H9 (cell line): ENCODE results near the gene MYO15B. TPM values are rescaled to one million over a fixed set of nuclear protein-coding genes. Genes with fewer than 3 reads are reported as not detected.

ENCODE experiments used
- DNase-seq: peaks from one replicate; pipeline ENCODE4 v3.0.0-alpha.2; 2017
- H2AFZ ChIP-seq: one replicate; pipeline ENCODE4 v1.6.1; 2013; ENCODE audit warnings: mild to moderate bottlenecking, low read length, control low read depth, moderate library complexity
- H2AK5ac ChIP-seq: 2 replicates; pipeline ENCODE4 v1.6.1; 2013; ENCODE audit warnings: low read length, control low read depth, mixed read lengths; ENCODE audit not compliant: insufficient read length
- H2BK120ac ChIP-seq: one replicate; pipeline ENCODE4 v1.6.1; 2013; ENCODE audit warnings: low read depth, mild to moderate bottlenecking, low read length, control low read depth, inconsistent platforms; ENCODE audit not compliant: poor library complexity, severe bottlenecking
- H2BK12ac ChIP-seq: 2 replicates; pipeline ENCODE4 v1.6.1; 2013; ENCODE audit warnings: low read length, control low read depth, mixed read lengths, low read depth; ENCODE audit not compliant: insufficient read length
- H2BK15ac ChIP-seq: 2 replicates; pipeline ENCODE4 v1.6.1; 2013; ENCODE audit warnings: low read depth, low read length, control low read depth
- H2BK20ac ChIP-seq: one replicate; pipeline ENCODE4 v1.6.1; 2013; ENCODE audit warnings: low read depth, mild to moderate bottlenecking, low read length, control low read depth, inconsistent platforms; ENCODE audit not compliant: poor library complexity, severe bottlenecking
- H2BK5ac ChIP-seq: 2 replicates; pipeline ENCODE4 v1.6.1; 2013; ENCODE audit warnings: low read length, control low read depth, mixed read lengths; ENCODE audit not compliant: insufficient read length
- H3K14ac ChIP-seq: 2 replicates; pipeline ENCODE4 v1.6.1; 2013; ENCODE audit warnings: low read length, control low read depth; ENCODE audit not compliant: insufficient read depth
- H3K18ac ChIP-seq: 2 replicates; pipeline ENCODE4 v1.6.1; 2013; ENCODE audit warnings: low read depth, mild to moderate bottlenecking, mixed read lengths, low read length, control low read depth; ENCODE audit not compliant: insufficient read length
- H3K23ac ChIP-seq: 2 replicates; pipeline ENCODE4 v1.6.1; 2013; ENCODE audit warnings: low read length, control low read depth, mixed read lengths, low read depth; ENCODE audit not compliant: insufficient read length
- H3K23me2 ChIP-seq: 2 replicates; pipeline ENCODE4 v1.6.1; 2013; ENCODE audit warnings: low read depth, mild to moderate bottlenecking, mixed read lengths, low read length, control low read depth; ENCODE audit not compliant: insufficient read length, poor library complexity, severe bottlenecking
- H3K27ac ChIP-seq: 2 replicates; pipeline ENCODE4 v1.5.1; 2013; ENCODE audit warnings: low read length, control low read depth, mixed read lengths, low read depth; ENCODE audit not compliant: insufficient read length
- H3K27me3 ChIP-seq: 2 replicates; pipeline ENCODE4 v1.6.1; 2013; ENCODE audit warnings: low read length, control low read depth, inconsistent platforms; ENCODE audit not compliant: insufficient read depth
- H3K4ac ChIP-seq: 2 replicates; pipeline ENCODE4 v1.6.1; 2013; ENCODE audit warnings: low read depth, mild to moderate bottlenecking, control low read depth, inconsistent platforms, low read length, moderate library complexity
- H3K4me1 ChIP-seq: 2 replicates; pipeline ENCODE4 v1.6.1; 2013; ENCODE audit warnings: low read length, control low read depth, inconsistent platforms; ENCODE audit not compliant: insufficient read depth
- H3K4me2 ChIP-seq: 2 replicates; pipeline ENCODE4 v1.6.1; 2013; ENCODE audit warnings: low read length, control low read depth, mixed read lengths; ENCODE audit not compliant: insufficient read length, insufficient read depth
- H3K56ac ChIP-seq: 2 replicates; pipeline ENCODE4 v1.6.1; 2013; ENCODE audit warnings: low read depth, mild to moderate bottlenecking, mixed read lengths, low read length, control low read depth; ENCODE audit not compliant: insufficient read length
- H3K79me1 ChIP-seq: 2 replicates; pipeline ENCODE4 v1.6.1; 2013; ENCODE audit warnings: low read depth, mild to moderate bottlenecking, moderate library complexity, low read length, control low read depth, inconsistent platforms; ENCODE audit not compliant: insufficient read depth, poor library complexity, severe bottlenecking
- H3K79me2 ChIP-seq: 2 replicates; pipeline ENCODE4 v1.6.1; 2013; ENCODE audit warnings: low read length, control low read depth, inconsistent platforms; ENCODE audit not compliant: insufficient read depth
- H3K9ac ChIP-seq: 2 replicates; pipeline ENCODE4 v1.6.1; 2013; ENCODE audit warnings: low read length, control low read depth, mixed read lengths; ENCODE audit not compliant: insufficient read length; ENCODE audit errors: extremely low read depth
- H3K9me3 ChIP-seq: one replicate; pipeline ENCODE4 v1.6.1; 2013; ENCODE audit warnings: low read depth, low read length, inconsistent platforms; ENCODE audit not compliant: control insufficient read depth
- H3T11ph ChIP-seq: one replicate; pipeline ENCODE4 v1.6.1; 2013; ENCODE audit warnings: mild to moderate bottlenecking, low read length, control low read depth, inconsistent platforms
- H4K20me1 ChIP-seq: one replicate; pipeline ENCODE4 v1.6.1; 2013; ENCODE audit not compliant: control insufficient read depth, insufficient read length, insufficient read depth
- H4K5ac ChIP-seq: 2 replicates; pipeline ENCODE4 v1.6.1; 2013; ENCODE audit warnings: low read depth, mild to moderate bottlenecking, mixed read lengths, low read length, control low read depth; ENCODE audit not compliant: insufficient read length
- H4K8ac ChIP-seq: replicated peaks from 2 replicates; pipeline ENCODE4 v1.6.1; 2013; ENCODE audit warnings: low read length, control low read depth, mixed read lengths, low read depth; ENCODE audit not compliant: insufficient read length
- H4K91ac ChIP-seq: 2 replicates; pipeline ENCODE4 v1.6.1; 2013; ENCODE audit warnings: low read depth, mild to moderate bottlenecking, moderate library complexity, mixed read lengths, low read length, control low read depth; ENCODE audit not compliant: insufficient read length
- H3K27ac Mint-ChIP-seq, 3 experiments: 2 replicates in 2 of 3; 3 replicates in 1 of 3; pipeline ENCODE4 v1.8.0; 2020 to 2021; ENCODE audit warnings: mixed read lengths in 3 of 3, mild to moderate bottlenecking in 1 of 3, moderate library complexity in 1 of 3
- H3K27me3 Mint-ChIP-seq: 2 replicates; pipeline ENCODE4 v1.8.0; 2021; ENCODE audit warnings: low read depth, mild to moderate bottlenecking, moderate library complexity, mixed read lengths
- H3K36me3 Mint-ChIP-seq, 3 experiments: 2 replicates in 2 of 3; 3 replicates in 1 of 3; pipeline ENCODE4 v1.8.0; 2020 to 2021; ENCODE audit warnings: low read depth in 3 of 3, mixed read lengths in 3 of 3; ENCODE audit not compliant: insufficient read depth in 1 of 3
- H3K4me1 Mint-ChIP-seq, 2 experiments: 2 replicates each; pipeline ENCODE4 v1.8.0; 2020; ENCODE audit warnings: mixed read lengths in 2 of 2
- H3K4me3 Mint-ChIP-seq, 2 experiments: 2 replicates in 1 of 2; 3 replicates in 1 of 2; pipeline ENCODE4 v1.8.0; 2020 to 2021; ENCODE audit warnings: mild to moderate bottlenecking in 2 of 2, mixed read lengths in 2 of 2, moderate library complexity in 1 of 2
- H3K9me3 Mint-ChIP-seq, 2 experiments: 2 replicates in 1 of 2; 3 replicates in 1 of 2; pipeline ENCODE4 v1.8.0; 2020; ENCODE audit warnings: mild to moderate bottlenecking in 2 of 2, mixed read lengths in 2 of 2, moderate library complexity in 1 of 2
- WGBS: extraction: QIAGEN DNeasy Blood & Tissue Kit; methylation state at CpG from one replicate; pipeline ENCODE4 v1.1.7; 2013; ENCODE audit warnings: missing lambda C conversion rate, low lambda C conversion rate, mixed read lengths; ENCODE audit not compliant: insufficient read length; ENCODE audit errors: extremely low coverage; 5-methylcytosine and 5-hydroxymethylcytosine counted together
- total RNA-seq: library from RNA; stranded (reverse); gene quantifications from 2 replicates; pipeline ENCODE4 v1.2.1, GENCODE V29; 2021
- TF ChIP-seq, protein P1 (sequence below): fragments of 200-600 bp; sonication (generic); conservative IDR thresholded peaks from 3 replicates; pipeline ENCODE4 v1.8.0; 2021; ENCODE audit warnings: antibody characterized with exemption, mild to moderate bottlenecking

The MYO15B gene
- total RNA-seq, 1 experiment from 2014 or later = 41.9 TPM

DNA sequence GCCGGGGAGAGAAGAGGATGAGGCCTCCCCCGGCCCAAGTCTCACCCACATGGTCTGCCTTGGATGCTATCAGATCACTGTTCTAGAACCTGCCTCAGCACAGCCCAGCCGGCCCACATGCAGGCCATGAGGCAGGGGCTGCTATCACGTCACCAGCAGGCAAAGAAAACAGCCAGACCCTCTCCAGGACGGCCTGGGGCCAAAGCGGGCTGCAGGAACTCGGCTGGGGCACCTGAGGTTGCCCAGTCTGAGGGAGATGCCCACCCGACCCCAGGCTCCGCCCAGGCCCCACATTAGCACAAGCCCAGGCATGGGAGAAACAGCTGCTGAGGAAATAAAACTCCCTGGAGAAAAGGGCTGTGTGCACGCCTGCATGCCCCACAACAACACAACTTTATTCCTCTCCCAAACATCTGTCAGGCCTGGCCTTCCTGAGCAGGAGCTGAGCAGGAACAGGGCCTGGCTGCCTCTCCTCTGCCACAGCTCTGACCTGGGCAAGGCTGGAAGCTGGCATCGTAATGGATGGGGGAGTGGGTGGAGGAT lies 39.0 kb downstream of the MYO15B start:
- no peak overlapping the region for H3K27ac ChIP-seq
- H3K79me1 ChIP-seq = no peaks in the 10 kb centered on the region
- H3K9me3 Mint-ChIP-seq = no peaks in the 10 kb centered on the region

More for the DNA sequence above, 39.0 kb downstream of the MYO15B start:
- TF ChIP-seq, protein P1, sequence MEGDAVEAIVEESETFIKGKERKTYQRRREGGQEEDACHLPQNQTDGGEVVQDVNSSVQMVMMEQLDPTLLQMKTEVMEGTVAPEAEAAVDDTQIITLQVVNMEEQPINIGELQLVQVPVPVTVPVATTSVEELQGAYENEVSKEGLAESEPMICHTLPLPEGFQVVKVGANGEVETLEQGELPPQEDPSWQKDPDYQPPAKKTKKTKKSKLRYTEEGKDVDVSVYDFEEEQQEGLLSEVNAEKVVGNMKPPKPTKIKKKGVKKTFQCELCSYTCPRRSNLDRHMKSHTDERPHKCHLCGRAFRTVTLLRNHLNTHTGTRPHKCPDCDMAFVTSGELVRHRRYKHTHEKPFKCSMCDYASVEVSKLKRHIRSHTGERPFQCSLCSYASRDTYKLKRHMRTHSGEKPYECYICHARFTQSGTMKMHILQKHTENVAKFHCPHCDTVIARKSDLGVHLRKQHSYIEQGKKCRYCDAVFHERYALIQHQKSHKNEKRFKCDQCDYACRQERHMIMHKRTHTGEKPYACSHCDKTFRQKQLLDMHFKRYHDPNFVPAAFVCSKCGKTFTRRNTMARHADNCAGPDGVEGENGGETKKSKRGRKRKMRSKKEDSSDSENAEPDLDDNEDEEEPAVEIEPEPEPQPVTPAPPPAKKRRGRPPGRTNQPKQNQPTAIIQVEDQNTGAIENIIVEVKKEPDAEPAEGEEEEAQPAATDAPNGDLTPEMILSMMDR = no peak
- no peak overlapping the region for H3K56ac ChIP-seq
- H2AK5ac ChIP-seq = no peak overlapping the region
- H3K4me1 ChIP-seq = no peaks in the 10 kb centered on the region
- no peaks in the 10 kb centered on the region for H3K9me3 ChIP-seq
- H3K23ac ChIP-seq = no peak overlapping the region
- no peak overlapping the region for H2BK20ac ChIP-seq
- no peak overlapping the region for H4K8ac ChIP-seq
- no peak overlapping the region for H2BK15ac ChIP-seq
- no peak overlapping the region for H3T11ph ChIP-seq
- Mint-ChIP-seq H3K4me1 (no peaks in the 10 kb centered on the region), H3K36me3 (peaks cover 0 to 15% (median 2%) of the 10 kb centered on the region in 3 experiments; a peak in 4 of 7 replicates), H3K27ac (no peak overlapping the region), H3K27me3 (peaks cover 8% of the 10 kb centered on the region), H3K4me3 (no peak overlapping the region)
- H3K18ac ChIP-seq = no peak overlapping the region
- no peak overlapping the region for H4K5ac ChIP-seq
- no peak overlapping the region for H3K14ac ChIP-seq
- no peak overlapping the region for H4K91ac ChIP-seq
- no peaks in the 10 kb centered on the region for H3K23me2 ChIP-seq
- no peak overlapping the region for H2AFZ ChIP-seq
- no peak for DNase-seq
- H2BK120ac ChIP-seq = no peak overlapping the region
- no peaks in the 10 kb centered on the region for H4K20me1 ChIP-seq
- H3K4me2 ChIP-seq = no peak overlapping the region
- H2BK12ac ChIP-seq = no peak overlapping the region
- no peak overlapping the region for H3K9ac ChIP-seq
- no CpG with 5 or more reads among the region's 11 CpGs for WGBS
- H3K4ac ChIP-seq = no peak overlapping the region
- H2BK5ac ChIP-seq = no peak overlapping the region
- no peaks in the 10 kb centered on the region; the same call in 1 of the 2 replicates for H3K27me3 ChIP-seq
- no peaks in the 10 kb centered on the region for H3K79me2 ChIP-seq
